Uterus (tissue), 4 donors: ENCODE measurements around the gene ABHD16A. TPM values are rescaled to one million over a fixed set of nuclear protein-coding genes. Genes with fewer than 3 reads are reported as not detected.

Experiments used
- DNase-seq, 2 donors: peaks; one replicate each; pipeline ENCODE4 v3.0.0-alpha.2; 2019 to 2020
- H3K27ac ChIP-seq, 2 donors: fragments of 200-600 bp; sonication (generic); 1 replicate in 1 of 2; 2 replicates in 1 of 2; pipeline ENCODE4 v1.5.1; 2016 to 2018
- H3K27me3 ChIP-seq, 2 donors: fragments of 200-600 bp; sonication (generic); one replicate each; pipeline ENCODE4 v1.5.1; 2018 to 2019; ENCODE audit warnings: control low read depth in 1 of 2
- H3K36me3 ChIP-seq, 2 donors: fragments of 200-600 bp; sonication (generic); one replicate each; pipeline ENCODE4 v1.5.1; 2019; ENCODE audit warnings: control low read depth in 1 of 2
- H3K4me1 ChIP-seq, 2 donors: fragments of 200-600 bp; sonication (generic); one replicate each; pipeline ENCODE4 v1.5.1; 2018 to 2019; ENCODE audit warnings: control low read depth in 1 of 2
- H3K4me3 ChIP-seq, 2 donors: fragments of 200-600 bp; sonication (generic); 1 replicate in 1 of 2; 2 replicates in 1 of 2; pipeline ENCODE4 v1.5.1; 2018 to 2019; ENCODE audit warnings: mild to moderate bottlenecking in 1 of 2
- H3K9me3 ChIP-seq, 2 donors: fragments of 200-600 bp; sonication (generic); one replicate each; pipeline ENCODE4 v1.5.1; 2019; ENCODE audit warnings: control low read depth in 1 of 2
- POLR2A ChIP-seq, 2 donors: fragments of 450-650 bp; IDR thresholded peaks; one replicate each; pipeline ENCODE4 v1.6.1; 2016; ENCODE audit warnings: antibody characterized with exemption in 2 of 2, mild to moderate bottlenecking in 1 of 2, moderate library complexity in 1 of 2
- intact Hi-C: fragments of 100-400 bp; cut with DNase I; formaldehyde crosslinking; loops from one replicate; pipeline ENCODE4 v1.15.1; 2023; ENCODE audit warnings: low total_unique reads
- total RNA-seq, 4 donors: library from RNA; depleted of rRNA in 3 of 4; stranded (reverse); fragments of >200 nt in 3 of 4; gene quantifications; one replicate each; pipeline versions ENCODE4 v1.1.0 to v1.2.4, GENCODE V29; 2014 to 2023
- TF ChIP-seq, protein P1 (sequence below), 4 experiments: fragments of 200-600 bp in 2 of 4; fragments of 450-650 bp in 2 of 4; sonication (generic) in 2 of 4; IDR thresholded peaks; one replicate each; pipeline ENCODE4 v1.5.1; 2016 to 2019; ENCODE audit warnings: antibody characterized with exemption in 4 of 4, mild to moderate bottlenecking in 2 of 4, moderate library complexity in 1 of 4
- donor health status: DM: yes; HTN: yes; CAD: no.

The ABHD16A gene
- total RNA-seq, 4 donors from 2014 or later = 25.9 to 50.9 (median 37.9) TPM

DNA sequence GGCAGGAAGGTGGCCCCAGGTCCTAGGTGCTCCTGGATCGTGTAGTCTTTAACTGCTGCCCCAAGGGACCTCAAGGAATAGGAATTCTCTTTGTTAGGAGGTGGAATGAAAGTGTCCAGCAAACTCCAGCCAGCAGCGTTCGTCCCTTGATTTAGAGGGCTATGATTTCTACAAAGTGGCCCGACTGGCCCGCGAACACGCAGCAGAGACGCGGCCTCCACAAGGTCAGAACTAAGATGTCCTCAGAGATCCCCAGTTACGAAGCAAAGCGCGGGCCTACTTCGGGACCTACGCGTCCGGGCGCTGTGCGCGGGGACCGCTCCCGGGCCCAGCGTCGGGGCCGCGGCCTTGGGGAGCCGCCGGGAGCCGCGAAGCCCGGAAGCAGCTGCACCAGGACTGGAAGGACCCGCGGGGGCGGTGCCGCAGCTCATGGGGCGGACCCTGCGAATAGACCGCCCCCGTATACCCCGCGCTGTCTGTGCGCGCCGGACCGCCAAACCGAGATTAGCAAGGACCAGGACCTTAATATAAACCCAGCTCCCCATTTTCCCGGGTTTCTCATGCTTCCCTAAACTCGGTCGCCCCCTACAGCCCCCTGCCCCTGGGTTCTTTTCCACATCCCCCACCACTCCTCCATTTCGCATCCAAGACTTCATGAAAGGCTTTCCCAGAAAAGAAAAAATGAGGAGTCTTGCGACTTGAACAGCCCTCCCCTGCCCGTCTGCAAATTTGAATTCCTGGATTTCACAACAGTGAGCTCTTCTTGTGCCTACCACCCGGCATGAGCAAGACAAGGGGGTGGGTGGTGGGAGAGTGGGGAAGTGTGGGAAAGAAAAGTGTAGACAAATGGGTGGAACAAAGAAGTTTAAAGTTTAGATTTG, 42.5 kb downstream of the ABHD16A start, which contains the start of gene C6orf47:
Gene C6orf47, minus strand, starts transcription at position 398 of the 881 bp plus-strand sequence. CDS start 831 bp downstream, outside the sequence.
- Histone ChIP-seq H3K4me1 (peaks cover 11 to 19% of the 10 kb centered on the region in 2 donors), H3K27ac (peak within 1 kb of the TSS; percentile 81 to 91), H3K27me3 (no peaks in the 10 kb centered on the region), H3K4me3 (peak within 1 kb of the TSS; percentile 58 to 71), H3K36me3 (no peaks in the 10 kb centered on the region), H3K9me3 (no peaks in the 10 kb centered on the region)
- intact Hi-C loops = no loop called here
- peak; percentile 85 to 89 for DNase-seq
- TF ChIP-seq, protein P1, sequence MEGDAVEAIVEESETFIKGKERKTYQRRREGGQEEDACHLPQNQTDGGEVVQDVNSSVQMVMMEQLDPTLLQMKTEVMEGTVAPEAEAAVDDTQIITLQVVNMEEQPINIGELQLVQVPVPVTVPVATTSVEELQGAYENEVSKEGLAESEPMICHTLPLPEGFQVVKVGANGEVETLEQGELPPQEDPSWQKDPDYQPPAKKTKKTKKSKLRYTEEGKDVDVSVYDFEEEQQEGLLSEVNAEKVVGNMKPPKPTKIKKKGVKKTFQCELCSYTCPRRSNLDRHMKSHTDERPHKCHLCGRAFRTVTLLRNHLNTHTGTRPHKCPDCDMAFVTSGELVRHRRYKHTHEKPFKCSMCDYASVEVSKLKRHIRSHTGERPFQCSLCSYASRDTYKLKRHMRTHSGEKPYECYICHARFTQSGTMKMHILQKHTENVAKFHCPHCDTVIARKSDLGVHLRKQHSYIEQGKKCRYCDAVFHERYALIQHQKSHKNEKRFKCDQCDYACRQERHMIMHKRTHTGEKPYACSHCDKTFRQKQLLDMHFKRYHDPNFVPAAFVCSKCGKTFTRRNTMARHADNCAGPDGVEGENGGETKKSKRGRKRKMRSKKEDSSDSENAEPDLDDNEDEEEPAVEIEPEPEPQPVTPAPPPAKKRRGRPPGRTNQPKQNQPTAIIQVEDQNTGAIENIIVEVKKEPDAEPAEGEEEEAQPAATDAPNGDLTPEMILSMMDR (IDR thresholded peaks at IDR 0.05) = no peak
- TF ChIP-seq POLR2A (IDR thresholded peaks at IDR 0.05) = peak; percentile 68 to 85

DNA sequence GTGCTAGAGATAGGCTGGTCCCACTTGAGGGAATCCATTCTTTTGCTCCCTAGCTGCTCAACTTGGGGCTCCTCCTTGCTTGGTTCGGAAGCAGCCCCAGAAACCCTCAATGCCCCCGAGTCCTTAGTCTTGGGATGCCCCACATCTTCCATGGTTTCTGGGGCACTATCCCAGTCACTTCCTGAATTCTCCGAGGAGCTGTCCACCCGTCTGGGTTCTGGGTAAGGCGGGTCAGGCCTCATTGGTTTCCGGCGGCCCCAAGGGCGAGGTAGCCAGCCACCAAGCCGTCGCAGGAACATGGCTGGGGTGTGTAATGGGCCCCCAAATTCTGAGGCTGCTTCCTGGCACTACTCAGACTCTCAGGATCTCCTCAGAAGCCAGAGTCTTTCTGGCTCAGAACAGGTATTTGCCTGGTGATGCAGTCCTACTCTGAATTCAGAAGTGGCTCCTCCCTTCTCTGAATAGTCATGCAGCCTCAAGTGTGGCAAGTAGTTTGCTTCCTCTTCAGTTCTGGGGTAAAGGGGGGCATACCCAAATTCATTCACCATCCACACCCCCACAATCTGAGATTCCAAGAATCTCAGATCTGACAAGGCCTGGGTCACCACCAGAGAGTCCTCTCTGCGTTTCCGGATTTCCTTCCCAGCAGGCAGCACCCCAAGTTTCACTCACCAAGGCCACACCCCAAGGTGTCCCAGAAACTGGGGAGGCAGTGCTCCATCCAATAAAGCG, 43.3 kb downstream of the ABHD16A start:
- Histone ChIP-seq H3K4me1 (peaks cover 11 to 19% of the 10 kb centered on the region in 2 donors), H3K4me3 (peak overlapping the region; percentile 58 to 71), H3K27me3 (no peaks in the 10 kb centered on the region), H3K9me3 (no peaks in the 10 kb centered on the region), H3K27ac (peak overlapping the region; percentile 81 to 91), H3K36me3 (no peaks in the 10 kb centered on the region)
- no peak for DNase-seq
- intact Hi-C loops = no loop called here
- TF ChIP-seq, protein P1 (IDR thresholded peaks at IDR 0.05) = no peak
- no peak for TF ChIP-seq POLR2A (IDR thresholded peaks at IDR 0.05)

DNA sequence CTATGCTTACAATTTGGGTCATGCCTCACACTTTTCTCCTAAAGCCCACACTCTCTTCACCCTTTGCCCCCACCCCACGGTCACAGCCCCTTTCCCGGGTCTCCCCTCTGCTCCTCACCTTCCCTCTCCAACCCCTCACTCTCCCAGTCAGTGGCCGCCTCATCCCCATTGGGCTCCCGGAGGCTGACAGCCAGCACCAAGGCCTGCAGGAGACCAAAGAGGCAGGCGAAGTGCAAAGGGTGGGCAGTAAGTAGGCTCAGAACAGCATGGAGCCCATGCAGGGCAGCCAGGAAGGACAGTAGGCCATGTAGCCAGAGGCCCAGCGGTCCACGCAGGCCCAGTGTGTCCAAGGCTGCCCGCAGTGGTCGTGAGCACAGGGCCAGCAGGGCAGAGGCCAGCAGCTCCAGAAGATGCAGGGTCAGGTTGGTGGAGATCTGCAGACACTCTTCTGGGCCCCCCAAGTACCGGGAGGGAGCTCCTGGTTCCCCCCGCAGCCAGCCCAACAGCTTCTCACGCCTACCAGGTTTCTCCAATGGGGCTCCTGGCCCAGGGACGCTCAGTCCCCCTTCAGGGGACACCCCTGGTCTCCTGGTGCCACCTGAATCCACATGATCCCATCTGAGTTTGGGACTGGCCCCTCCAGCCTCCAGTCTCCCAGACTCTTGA, 44.0 kb downstream of the ABHD16A start:
- H3K4me1 ChIP-seq = peaks cover 11 to 19% of the 10 kb centered on the region in 2 donors
- H3K9me3 ChIP-seq = no peaks in the 10 kb centered on the region
- no peak for DNase-seq
- peak overlapping the region; percentile 81 to 91 for H3K27ac ChIP-seq
- TF ChIP-seq POLR2A (IDR thresholded peaks at IDR 0.05) = no peak
- TF ChIP-seq, protein P1 (IDR thresholded peaks at IDR 0.05) = no peak
- H3K4me3 ChIP-seq = peak overlapping the region; percentile 58 to 71
- intact Hi-C loops = no loop called here
- H3K36me3 ChIP-seq = no peaks in the 10 kb centered on the region
- no peaks in the 10 kb centered on the region for H3K27me3 ChIP-seq

DNA sequence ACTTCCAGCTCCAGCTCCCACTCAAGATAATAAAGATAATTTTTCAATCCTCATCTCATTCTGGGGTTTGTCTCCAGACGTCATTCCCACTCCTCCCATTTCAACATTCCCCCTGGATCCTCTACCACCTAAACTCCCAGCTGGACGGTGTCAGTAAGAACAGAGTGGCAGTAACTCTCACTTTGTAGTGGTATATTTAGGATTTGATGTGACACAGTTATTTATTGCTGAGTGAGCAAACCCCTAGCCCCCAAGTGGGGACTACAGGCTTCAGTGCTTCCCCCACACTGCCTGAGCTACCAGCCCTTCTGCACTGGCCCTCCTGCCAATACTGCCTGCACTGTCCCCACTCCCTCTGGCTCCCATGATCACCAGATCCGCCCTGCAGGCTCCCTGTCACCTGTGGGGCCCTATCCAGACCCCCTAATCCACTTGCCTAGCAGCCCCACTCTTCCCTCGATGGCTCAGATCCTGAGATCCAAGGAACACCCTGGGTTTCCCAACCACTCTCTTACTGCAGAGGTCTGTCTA, 44.9 kb downstream of the ABHD16A start:
- no peak overlapping the region for H3K27ac ChIP-seq
- H3K27me3 ChIP-seq = no peaks in the 10 kb centered on the region
- DNase-seq = no peak
- no peaks in the 10 kb centered on the region for H3K36me3 ChIP-seq
- no peaks in the 10 kb centered on the region for H3K9me3 ChIP-seq
- H3K4me3 ChIP-seq = no peak overlapping the region
- intact Hi-C loops = no loop called here
- TF ChIP-seq, protein P1 (IDR thresholded peaks at IDR 0.05) = no peak
- no peak for TF ChIP-seq POLR2A (IDR thresholded peaks at IDR 0.05)
- H3K4me1 ChIP-seq = peaks cover 11 to 16% of the 10 kb centered on the region in 2 donors
